AML-193 (cell line): Measurements from ENCODE around the gene MED12L.
A peak's percentile ranks its signal among the peaks of the same experiment; 100 is the strongest.

ENCODE experiments used
- DNase-seq, 2 experiments: peaks; one replicate each; lab custom pipeline; 2025; lab: John Stamatoyannopoulos, UW

Gene MED12L

GRCh38 chr3:151290673-151291072 lies 205.2 kb downstream of the MED12L start:
- DNase-seq = peak; percentile 69 to 80

- DNase-seq = no peak
Observed at GRCh38 chr3:151293127-151293526, 207.7 kb downstream of the MED12L start.

GRCh38 chr3:151296226-151296625 lies 210.8 kb downstream of the MED12L start:
- DNase-seq = no peak

DNA sequence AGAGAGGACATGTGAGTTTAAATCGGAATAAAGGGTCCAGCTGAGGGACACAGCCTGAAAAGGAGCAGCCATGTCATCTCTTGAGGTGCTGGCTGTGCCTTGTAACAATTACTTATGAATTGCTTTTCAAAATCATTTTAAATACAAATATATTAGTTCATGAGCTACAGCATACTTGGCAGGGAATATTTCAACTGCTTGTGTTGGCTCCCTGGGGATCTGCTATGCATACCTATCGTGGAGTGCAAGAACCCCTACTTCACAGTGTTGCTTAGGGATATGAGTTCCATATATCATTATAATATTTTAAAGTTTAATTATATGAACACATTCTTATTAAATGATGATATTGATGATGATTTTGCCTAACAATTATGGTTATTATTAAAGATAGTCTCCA lies 212.0 kb downstream of the MED12L start:
- no peak for DNase-seq

DNA sequence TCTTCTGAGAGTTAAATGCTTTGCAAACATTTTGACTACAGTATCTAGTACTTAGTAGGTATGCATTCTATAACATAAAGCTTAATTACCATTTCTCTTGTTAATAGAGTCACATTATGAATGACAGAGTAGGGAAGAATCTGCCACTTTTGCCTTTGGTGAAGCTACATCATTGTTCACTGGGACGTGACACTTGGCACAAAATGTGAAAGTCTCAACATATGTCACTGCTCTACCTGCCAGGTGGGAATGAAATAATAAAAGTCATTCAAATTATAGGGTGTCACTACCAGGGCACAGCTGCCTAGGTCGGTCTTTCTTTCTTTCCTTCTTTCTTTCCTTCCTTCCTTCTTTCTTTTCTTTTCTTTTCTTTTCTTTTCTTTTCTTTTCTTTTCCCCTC lies 213.5 kb downstream of the MED12L start:
- no peak for DNase-seq

- DNase-seq = no peak
Observed at GRCh38 chr3:151300539-151300938, 215.1 kb downstream of the MED12L start.

- DNase-seq = peak in 1 of 2 experiments; percentile 41
Observed at GRCh38 chr3:151301787-151302186, 216.3 kb downstream of the MED12L start.

- no peak for DNase-seq
Observed at GRCh38 chr3:151303751-151304150, 218.3 kb downstream of the MED12L start.

GRCh38 chr3:151305060-151305774 lies 219.8 kb downstream of the MED12L start:
- DNase-seq = no peak

GRCh38 chr3:151305775-151306151 lies 220.3 kb downstream of the MED12L start:
- DNase-seq = no peak

DNA sequence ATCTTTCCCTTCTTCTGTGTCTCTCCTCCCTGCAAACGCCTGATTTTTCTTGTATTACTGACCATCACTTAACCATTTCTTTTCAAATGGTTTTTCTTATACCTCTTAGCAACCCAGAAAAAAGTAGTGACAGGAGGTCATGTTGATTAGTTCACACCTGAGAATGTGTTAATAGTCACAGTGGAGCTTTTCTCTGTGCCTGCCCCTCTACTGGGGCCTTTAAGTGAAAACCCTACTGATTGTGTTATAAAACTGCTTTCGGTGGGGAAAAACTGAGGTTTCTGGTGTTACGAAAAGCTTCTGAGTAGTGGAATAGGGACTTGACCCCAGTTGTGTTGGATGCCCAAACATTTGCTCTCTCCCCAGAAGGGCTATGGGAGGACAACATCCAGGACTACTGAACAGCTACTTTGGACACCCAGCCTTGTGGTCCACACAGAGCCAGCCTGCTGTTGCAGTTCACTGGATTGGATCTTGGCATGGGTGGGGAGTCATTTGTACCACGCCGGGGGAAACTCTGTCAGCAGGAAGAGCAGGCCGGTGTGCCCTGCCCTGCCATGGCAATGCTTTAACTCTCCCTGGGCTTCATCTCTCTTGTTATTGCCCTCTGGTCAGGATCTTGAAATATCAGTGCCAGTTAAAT lies 220.8 kb downstream of the MED12L start:
- DNase-seq = no peak

GRCh38 chr3:151307131-151307530 lies 221.7 kb downstream of the MED12L start:
- no peak for DNase-seq

GRCh38 chr3:151307583-151308488 lies 222.4 kb downstream of the MED12L start:
- no peak for DNase-seq

GRCh38 chr3:151309566-151309965 lies 224.1 kb downstream of the MED12L start:
- DNase-seq = no peak

- no peak for DNase-seq
Observed at GRCh38 chr3:151312972-151313371, 227.5 kb downstream of the MED12L start.

DNA sequence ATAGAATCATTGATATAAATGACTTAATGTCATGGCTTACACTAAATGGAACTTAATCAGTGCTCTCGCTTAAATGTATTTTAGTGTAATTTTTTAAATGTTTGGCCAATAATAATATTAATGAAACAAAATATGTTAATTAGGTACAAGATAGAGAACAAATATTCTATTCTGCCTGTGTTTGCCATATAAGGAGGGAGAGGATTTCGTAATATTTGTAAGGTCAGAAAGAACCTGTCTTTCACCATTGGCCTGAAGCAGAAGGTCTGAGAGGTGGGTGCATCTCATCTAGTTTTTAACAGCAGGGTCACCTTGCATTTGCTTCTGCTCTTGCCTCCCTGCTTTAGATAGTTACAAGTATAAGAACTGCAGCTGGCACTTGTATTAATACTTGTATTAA lies 228.7 kb downstream of the MED12L start:
- peak in 1 of 2 experiments; percentile 21 for DNase-seq

GRCh38 chr3:151314593-151314992 lies 229.1 kb downstream of the MED12L start:
- DNase-seq = no peak

GRCh38 chr3:151315136-151315535 lies 229.7 kb downstream of the MED12L start:
- DNase-seq = no peak

DNA sequence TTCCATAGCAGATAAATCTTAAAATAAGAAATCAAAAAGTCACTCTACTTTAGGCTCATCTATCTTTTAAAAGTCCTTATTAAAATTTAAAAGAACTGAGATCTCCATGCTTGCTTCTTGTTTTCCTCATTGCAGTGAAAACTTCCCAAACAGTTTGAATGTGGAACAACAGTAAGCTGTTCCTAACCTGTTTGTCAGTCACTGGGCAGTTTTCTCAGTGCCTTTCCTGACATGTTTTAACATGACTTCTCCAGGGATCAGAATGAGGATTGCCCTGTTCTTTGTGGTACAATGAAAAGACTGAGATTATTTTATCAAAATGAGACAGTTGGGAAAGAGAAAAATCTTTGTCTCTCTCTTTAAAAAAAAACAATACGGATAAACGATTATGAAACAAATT lies 230.4 kb downstream of the MED12L start:
- no peak for DNase-seq

- no peak for DNase-seq
Observed at GRCh38 chr3:151316267-151316991, 231.0 kb downstream of the MED12L start, which contains the start of gene GPR87. GPR87 (minus strand) TSS chr3:151316820; CDS start chr3:151300100, 16,720 bp downstream.

DNA sequence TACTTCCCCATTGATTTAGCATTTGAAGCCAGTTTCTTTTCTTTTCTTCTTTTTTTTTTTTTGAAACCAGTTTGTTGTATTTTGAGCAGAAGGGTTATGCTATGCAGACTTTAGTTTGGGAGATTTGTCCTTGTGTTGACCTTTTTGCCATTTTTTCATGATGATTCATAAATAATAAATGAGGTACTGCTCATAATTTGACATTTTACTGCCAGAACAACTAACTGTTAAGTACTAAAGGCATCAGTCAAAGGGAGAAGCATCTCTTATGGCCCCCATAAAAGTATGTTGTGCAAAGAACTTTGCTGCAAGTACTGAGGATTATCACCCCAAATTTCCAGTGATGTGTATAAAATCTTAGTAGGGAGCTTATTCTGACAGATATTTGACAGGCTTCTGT lies 232.8 kb downstream of the MED12L start:
- DNase-seq = no peak

- DNase-seq = peak; percentile 88 to 89
Observed at GRCh38 chr3:151318991-151319390, 233.5 kb downstream of the MED12L start.
